LHCN-M2 (cell line): Measurements from ENCODE around the gene TENT5C. TPM values are rescaled to one million over a fixed set of nuclear protein-coding genes. Genes with fewer than 3 reads are reported as not detected.

ENCODE experiments used
- DNase-seq: peaks from one replicate; pipeline ENCODE4 v3.0.0-alpha.2; 2012; ENCODE audit warnings: low read depth
- total RNA-seq: library from RNA; depleted of rRNA; stranded (reverse); fragments of >200 nt; gene quantifications from 2 replicates; pipeline ENCODE4 v1.2.3, GENCODE V29; 2014

TENT5C gene
- total RNA-seq, 1 experiment from 2014 or later = not detected

GRCh38 chr1:117613249-117613968, 7.6 kb downstream of the TENT5C start:
- no peak for DNase-seq

GRCh38 chr1:117613969-117614729, 8.3 kb downstream of the TENT5C start:
- DNase-seq = no peak

- no peak for DNase-seq
Measured at GRCh38 chr1:117615474-117615873, 9.6 kb downstream of the TENT5C start.

- no peak for DNase-seq
Measured at GRCh38 chr1:117616356-117616755, 10.5 kb downstream of the TENT5C start.

- no peak for DNase-seq
Measured at GRCh38 chr1:117616967-117617366, 11.1 kb downstream of the TENT5C start.

GRCh38 chr1:117618450-117619122, 12.7 kb downstream of the TENT5C start:
- no peak for DNase-seq

- no peak for DNase-seq
Measured at GRCh38 chr1:117620440-117620839, 14.6 kb downstream of the TENT5C start.

GRCh38 chr1:117621316-117621715, 15.5 kb downstream of the TENT5C start:
- no peak for DNase-seq

- no peak for DNase-seq
Measured at GRCh38 chr1:117622726-117623125, 16.9 kb downstream of the TENT5C start.

- DNase-seq = no peak
Measured at GRCh38 chr1:117623141-117623540, 17.3 kb downstream of the TENT5C start.

- DNase-seq = no peak
Measured at GRCh38 chr1:117623698-117624097, 17.9 kb downstream of the TENT5C start.

GRCh38 chr1:117627546-117628130, 21.8 kb downstream of the TENT5C start:
- no peak for DNase-seq

GRCh38 chr1:117628343-117628742, 22.5 kb downstream of the TENT5C start:
- no peak for DNase-seq

GRCh38 chr1:117629625-117630422, 24.0 kb downstream of the TENT5C start:
- DNase-seq = no peak

GRCh38 chr1:117630423-117630998, 24.7 kb downstream of the TENT5C start:
- no peak for DNase-seq

GRCh38 chr1:117631359-117632160, 25.7 kb downstream of the TENT5C start:
- no peak for DNase-seq

- DNase-seq = no peak
Measured at GRCh38 chr1:117632269-117633067, 26.6 kb downstream of the TENT5C start.

GRCh38 chr1:117633068-117633345, 27.2 kb downstream of the TENT5C start:
- no peak for DNase-seq

- no peak for DNase-seq
Measured at GRCh38 chr1:117633423-117633822, 27.6 kb downstream of the TENT5C start.
